Subcutaneous adipose tissue (tissue), 4 donors: Measurements from ENCODE around the gene ADAMTSL1. TPM values are rescaled to one million over a fixed set of nuclear protein-coding genes. Genes with fewer than 3 reads are reported as not detected.

Source experiments
- total RNA-seq, 4 donors: library from RNA; depleted of rRNA; stranded (reverse); fragments of >200 nt; gene quantifications; one replicate each; pipeline ENCODE4 v1.1.0, GENCODE V29; 2016
- TF ChIP-seq, protein P1 (sequence below): fragments of 450-650 bp; IDR thresholded peaks from one replicate; pipeline ENCODE4 v1.5.1; 2016; ENCODE audit warnings: low read depth, mild to moderate bottlenecking, control low read depth, antibody characterized with exemption, moderate library complexity

Gene ADAMTSL1
- total RNA-seq, 4 donors from 2014 or later = 0.49 to 16.4 (median 10.5) TPM

GRCh38 chr9:18770131-18770908 lies 296.4 kb downstream of the ADAMTSL1 start:
- TF ChIP-seq, protein P1, sequence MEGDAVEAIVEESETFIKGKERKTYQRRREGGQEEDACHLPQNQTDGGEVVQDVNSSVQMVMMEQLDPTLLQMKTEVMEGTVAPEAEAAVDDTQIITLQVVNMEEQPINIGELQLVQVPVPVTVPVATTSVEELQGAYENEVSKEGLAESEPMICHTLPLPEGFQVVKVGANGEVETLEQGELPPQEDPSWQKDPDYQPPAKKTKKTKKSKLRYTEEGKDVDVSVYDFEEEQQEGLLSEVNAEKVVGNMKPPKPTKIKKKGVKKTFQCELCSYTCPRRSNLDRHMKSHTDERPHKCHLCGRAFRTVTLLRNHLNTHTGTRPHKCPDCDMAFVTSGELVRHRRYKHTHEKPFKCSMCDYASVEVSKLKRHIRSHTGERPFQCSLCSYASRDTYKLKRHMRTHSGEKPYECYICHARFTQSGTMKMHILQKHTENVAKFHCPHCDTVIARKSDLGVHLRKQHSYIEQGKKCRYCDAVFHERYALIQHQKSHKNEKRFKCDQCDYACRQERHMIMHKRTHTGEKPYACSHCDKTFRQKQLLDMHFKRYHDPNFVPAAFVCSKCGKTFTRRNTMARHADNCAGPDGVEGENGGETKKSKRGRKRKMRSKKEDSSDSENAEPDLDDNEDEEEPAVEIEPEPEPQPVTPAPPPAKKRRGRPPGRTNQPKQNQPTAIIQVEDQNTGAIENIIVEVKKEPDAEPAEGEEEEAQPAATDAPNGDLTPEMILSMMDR = no peak

DNA sequence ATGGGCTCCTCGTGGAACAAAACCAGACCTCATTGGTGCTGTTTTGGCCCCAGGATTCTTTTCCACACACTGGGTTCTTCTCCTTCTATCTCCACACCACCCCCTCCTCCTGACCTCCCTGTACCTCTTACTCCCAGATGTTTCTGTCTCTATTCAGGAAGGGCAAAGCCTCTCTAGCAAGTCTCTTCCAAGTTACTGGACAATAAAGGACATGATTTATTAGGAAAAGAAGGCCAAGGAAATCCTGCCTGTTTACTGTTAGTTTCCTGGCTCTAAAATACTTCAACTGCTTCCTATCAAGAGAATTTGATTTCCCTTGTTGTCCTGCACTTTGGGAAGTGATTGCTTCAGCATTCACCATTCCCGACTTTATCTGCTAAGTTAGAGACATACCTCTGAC lies 297.1 kb downstream of the ADAMTSL1 start:
- TF ChIP-seq, protein P1 = no peak

GRCh38 chr9:18771763-18772162 lies 297.8 kb downstream of the ADAMTSL1 start:
- TF ChIP-seq, protein P1 = no peak

GRCh38 chr9:18775241-18775640 lies 301.3 kb downstream of the ADAMTSL1 start:
- TF ChIP-seq, protein P1 = no peak

GRCh38 chr9:18775930-18776329 lies 302.0 kb downstream of the ADAMTSL1 start:
- TF ChIP-seq, protein P1 = no peak

DNA sequence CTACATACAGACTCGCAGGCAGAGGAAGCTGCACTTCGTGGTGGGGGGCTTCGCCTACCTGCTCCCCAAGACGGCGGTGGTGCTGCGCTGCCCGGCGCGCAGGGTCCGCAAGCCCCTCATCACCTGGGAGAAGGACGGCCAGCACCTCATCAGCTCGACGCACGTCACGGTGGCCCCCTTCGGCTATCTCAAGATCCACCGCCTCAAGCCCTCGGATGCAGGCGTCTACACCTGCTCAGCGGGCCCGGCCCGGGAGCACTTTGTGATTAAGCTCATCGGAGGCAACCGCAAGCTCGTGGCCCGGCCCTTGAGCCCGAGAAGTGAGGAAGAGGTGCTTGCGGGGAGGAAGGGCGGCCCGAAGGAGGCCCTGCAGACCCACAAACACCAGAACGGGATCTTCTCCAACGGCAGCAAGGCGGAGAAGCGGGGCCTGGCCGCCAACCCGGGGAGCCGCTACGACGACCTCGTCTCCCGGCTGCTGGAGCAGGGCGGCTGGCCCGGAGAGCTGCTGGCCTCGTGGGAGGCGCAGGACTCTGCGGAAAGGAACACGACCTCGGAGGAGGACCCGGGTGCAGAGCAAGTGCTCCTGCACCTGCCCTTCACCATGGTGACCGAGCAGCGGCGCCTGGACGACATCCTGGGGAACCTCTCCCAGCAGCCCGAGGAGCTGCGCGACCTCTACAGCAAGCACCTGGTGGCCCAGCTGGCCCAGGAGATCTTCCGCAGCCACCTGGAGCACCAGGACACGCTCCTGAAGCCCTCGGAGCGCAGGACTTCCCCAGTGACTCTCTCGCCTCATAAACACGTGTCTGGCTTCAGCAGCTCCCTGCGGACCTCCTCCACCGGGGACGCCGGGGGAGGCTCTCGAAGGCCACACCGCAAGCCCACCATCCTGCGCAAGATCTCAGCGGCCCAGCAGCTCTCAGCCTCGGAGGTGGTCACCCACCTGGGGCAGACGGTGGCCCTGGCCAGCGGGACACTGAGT lies 303.2 kb downstream of the ADAMTSL1 start:
- TF ChIP-seq, protein P1 = no peak

GRCh38 chr9:18778147-18778546 lies 304.2 kb downstream of the ADAMTSL1 start:
- TF ChIP-seq, protein P1 = no peak
